Epithelial cell of esophagus (primary cell): Measurements from ENCODE around the gene TMEM79.

Experiments
- DNase-seq: peaks from one replicate; pipeline ENCODE4 v3.0.0; 2010; ENCODE audit warnings: low read depth
- H3K4me3 ChIP-seq: 2 replicates; pipeline ENCODE4 v1.5.1; 2011; ENCODE audit warnings: mild to moderate bottlenecking, low read length, control low read depth
- TF ChIP-seq, protein P1 (sequence below): IDR thresholded peaks from 2 replicates; pipeline ENCODE4 v1.5.1; 2011; ENCODE audit warnings: low read depth, mild to moderate bottlenecking, low read length, control low read depth, inconsistent platforms; ENCODE audit not compliant: insufficient read depth; ENCODE audit errors: missing control alignments

Gene TMEM79

DNA sequence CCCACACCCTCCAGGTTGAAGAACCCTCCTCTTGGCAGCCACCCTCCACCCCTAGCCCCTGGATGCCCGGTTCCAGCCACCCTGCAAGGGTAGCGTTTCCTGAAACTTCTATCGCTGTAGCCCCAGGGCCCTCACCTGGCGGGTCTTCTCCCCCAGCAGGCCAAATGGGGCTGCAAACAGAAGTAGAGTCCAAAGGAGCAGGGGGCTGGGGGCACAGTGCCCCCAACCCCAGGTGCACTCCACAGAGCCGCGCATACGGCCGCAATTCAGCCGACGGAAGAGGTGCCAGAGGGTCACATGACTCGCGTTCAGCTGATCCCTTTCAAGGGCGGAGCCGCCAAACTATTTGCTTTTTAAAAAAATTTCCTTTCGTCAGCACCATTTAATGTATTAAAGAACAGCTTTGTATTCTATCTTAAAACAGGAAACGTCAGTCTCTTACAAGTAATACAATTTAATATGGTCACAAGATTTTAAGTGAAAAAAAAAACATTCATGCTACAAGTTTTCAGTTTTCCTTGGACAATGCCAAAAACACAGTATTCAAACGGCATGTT is 11.3 kb downstream of the TMEM79 start, which contains the start of gene GLMP:
GLMP (minus strand) TSS at position 289 of the 557 bp plus-strand sequence; CDS start at position 255, 34 bp downstream.
- peak; percentile 60 for DNase-seq
- TF ChIP-seq, protein P1, sequence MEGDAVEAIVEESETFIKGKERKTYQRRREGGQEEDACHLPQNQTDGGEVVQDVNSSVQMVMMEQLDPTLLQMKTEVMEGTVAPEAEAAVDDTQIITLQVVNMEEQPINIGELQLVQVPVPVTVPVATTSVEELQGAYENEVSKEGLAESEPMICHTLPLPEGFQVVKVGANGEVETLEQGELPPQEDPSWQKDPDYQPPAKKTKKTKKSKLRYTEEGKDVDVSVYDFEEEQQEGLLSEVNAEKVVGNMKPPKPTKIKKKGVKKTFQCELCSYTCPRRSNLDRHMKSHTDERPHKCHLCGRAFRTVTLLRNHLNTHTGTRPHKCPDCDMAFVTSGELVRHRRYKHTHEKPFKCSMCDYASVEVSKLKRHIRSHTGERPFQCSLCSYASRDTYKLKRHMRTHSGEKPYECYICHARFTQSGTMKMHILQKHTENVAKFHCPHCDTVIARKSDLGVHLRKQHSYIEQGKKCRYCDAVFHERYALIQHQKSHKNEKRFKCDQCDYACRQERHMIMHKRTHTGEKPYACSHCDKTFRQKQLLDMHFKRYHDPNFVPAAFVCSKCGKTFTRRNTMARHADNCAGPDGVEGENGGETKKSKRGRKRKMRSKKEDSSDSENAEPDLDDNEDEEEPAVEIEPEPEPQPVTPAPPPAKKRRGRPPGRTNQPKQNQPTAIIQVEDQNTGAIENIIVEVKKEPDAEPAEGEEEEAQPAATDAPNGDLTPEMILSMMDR = no peak
- peak within 1 kb of the TSS; percentile 92 for H3K4me3 ChIP-seq

DNA sequence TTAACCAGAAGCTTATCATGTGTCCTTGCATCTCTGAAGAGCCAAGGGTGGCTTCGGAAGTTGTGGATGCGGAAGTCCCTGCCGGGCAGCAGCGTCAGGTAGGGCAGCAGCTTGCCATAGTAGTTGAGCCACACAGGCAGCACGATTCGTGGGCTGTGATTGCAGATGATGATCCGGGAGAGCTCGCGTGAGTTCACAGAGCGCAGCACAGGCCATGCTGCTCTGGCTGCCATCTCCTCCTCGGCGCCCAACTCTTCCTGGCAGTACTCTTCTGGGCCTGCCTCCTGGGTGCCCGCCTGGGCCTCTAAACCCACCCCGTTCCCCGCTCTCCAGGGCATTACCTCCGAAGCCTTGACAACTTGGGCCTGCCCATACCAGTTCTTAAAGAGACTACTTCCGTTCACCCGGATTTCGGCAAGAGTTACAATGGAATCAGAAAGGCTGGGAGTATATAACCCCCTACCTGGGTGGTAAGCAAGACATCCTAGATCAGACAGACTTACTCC is 14.8 kb downstream of the TMEM79 start, which contains the start of gene VHLL:
VHLL (minus strand) TSS at position 456 of the 506 bp plus-strand sequence; CDS start at position 338, 118 bp downstream.
- no peak for DNase-seq
- TF ChIP-seq, protein P1 = no peak

DNA sequence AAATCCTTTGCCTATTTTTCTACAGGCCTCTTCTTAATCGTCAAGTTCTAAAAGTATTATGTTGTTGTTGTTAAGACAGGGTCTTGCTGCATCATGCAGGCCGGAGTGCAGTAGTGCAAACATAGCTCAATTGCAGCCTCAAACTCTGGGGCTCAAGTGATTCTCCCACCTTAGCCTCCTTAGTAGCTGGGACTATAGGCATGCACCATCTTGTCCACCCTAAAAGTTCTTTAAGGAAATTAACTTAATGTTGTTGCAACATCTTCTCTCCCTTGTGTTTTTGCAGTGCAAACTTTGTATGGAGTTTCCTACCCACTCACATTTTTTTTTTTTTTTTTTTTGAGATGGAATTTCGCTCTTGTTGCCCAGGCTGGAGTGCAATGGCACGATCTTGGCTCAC is 19.1 kb downstream of the TMEM79 start:
- no peak overlapping the region for H3K4me3 ChIP-seq
- TF ChIP-seq, protein P1 = no peak
- DNase-seq = no peak

More for the DNA sequence above, 14.8 kb downstream of the TMEM79 start, which contains the start of gene VHLL:
- H3K4me3 ChIP-seq = no peak within 1 kb of the TSS

DNA sequence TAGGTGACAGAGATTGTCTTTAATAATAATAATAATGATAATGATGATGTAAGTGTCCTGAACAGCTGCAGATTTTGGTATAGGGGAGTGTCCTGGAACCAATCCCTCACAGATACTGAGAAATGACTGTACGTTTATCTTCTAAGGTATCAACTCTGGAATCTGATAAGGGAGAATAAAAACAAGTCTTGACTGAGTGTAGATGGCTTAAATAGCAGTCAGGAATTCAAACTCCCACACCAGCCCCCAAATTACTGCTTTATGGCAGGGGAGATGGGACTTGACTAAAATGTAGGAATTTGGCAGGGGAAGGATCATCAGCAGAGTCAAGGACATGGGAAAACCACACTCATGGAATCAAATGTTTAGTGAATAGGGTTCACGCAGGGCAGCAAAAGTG is 21.1 kb downstream of the TMEM79 start:
- TF ChIP-seq, protein P1 = no peak
- H3K4me3 ChIP-seq = no peak overlapping the region
- DNase-seq = no peak

DNA sequence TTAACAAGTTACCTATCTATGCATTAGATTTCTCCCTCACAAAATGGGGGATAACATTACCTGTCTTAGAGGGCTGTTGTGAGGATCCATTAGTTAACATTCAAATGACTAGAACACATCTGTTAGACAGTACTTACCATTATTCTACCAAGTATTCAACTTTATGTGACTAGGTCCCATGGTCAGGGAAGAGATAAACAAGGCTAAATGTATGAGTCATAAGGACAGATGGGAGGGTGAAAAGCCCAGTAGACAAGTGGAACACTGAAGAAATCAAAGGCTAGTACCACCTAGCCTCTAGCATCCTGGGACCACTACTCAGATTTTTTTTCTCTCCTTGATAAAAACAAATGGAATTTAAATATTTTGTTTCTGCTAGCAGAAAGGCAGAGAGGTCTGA is 24.0 kb downstream of the TMEM79 start:
- no peak for DNase-seq
- H3K4me3 ChIP-seq = no peak overlapping the region
- TF ChIP-seq, protein P1 = no peak

DNA sequence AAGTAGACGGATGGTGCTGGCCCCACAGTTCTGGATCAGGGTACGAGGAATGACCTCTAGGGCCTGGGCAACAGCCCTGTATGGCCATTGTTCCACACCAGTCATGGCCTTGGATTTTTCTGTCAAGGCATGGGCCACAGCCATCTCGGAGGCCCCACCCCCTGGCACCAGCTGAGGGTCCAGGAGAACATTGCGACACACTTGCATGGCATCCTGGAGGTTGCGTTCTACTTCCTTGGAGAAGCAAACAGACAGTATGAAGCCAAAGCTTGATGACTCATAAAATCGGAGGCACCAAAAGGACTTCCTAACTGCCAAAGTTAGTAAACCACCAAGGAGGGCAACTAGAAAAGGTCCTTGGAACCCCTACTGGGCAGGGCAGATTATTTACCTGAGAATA is 26.8 kb downstream of the TMEM79 start:
- DNase-seq = peak; percentile 41

More for the DNA sequence above, 26.8 kb downstream of the TMEM79 start:
- no peak overlapping the region for H3K4me3 ChIP-seq
- TF ChIP-seq, protein P1 = no peak
